GM19395 (cell line): ENCODE data around the gene CREB1.

Source experiments
- ATAC-seq: cut with Tn5 transposase; IDR thresholded peaks from one replicate; pipeline ENCODE4 v1.9.1; 2021; ENCODE audit warnings: mild to moderate bottlenecking, moderate library complexity; ENCODE audit not compliant: unreplicated experiment

Gene CREB1

DNA sequence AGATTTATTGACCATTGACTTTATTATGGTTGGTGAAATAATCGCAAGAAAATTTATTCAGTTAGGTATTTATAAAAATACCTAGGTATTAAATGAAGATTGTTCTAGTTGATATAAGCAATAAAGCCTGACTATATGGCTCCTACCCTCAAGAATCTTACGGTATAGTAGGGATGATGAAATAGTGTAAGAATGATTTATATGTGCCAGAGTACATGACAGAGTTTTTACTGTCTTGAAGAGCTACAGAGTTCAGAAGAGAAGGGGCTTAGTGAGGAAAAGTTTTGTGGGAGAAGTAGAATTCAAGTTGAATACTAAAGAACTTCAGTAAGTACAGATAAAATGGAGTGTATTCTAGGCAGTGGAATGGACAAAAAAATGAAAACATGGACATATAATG is 9.7 kb downstream of the CREB1 start:
- ATAC-seq: no peak

DNA sequence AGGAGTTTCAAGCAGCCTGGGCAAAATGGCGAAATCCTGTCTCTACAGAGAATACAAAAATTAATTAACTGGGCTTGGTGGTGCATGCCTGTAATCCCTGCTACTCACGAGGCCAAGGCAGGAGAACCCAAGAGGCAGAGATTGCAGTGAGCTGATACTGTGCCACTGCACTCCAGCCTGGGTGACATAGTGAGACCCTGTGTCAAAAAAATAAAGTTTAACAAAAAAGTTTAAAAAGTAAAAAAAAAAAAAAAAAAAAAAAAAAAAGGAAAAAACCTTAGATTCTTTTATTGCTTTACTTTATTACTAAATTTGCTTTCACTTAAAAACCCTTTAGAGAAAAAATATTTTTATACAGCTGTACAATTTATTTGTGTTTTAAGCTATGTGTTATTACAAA is 10.7 kb downstream of the CREB1 start:
- ATAC-seq: no peak

DNA sequence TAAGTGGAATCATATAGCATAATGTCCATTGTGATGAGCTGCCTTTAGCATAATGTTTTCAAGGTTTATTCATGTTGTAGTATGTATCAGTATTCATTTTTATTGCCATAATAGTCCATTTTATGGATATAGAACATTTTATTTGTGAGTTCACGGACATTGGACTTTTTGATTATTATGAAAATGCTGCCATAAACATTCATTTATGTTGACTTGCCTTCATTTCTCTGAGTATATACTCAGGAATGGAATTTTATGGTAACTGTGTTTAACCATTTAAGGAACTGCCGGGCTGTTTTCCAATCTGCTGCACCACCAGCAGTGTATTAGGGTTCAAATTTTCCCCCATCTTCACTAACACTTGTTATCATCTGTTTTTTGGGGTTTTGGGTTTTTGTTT is 12.2 kb downstream of the CREB1 start:
- ATAC-seq: no peak

DNA sequence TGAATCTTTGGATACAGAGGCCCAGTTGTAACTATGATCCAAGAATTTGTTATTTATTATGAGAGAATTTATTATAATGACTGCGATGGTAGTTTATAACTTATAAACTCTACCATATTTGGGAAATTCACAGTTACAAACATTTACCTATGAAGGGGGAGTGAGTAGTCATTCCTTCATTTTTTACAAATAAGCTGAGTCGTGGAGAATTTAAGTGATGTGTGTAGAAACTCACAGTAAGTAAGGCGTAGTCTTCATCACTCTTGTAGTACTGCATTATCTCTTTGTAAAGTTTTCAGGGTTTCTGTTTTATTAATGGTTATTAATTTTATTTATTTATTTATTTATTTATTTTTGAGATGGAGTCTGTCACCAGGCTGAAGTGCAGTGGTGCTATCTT is 13.5 kb downstream of the CREB1 start:
- ATAC-seq: no peak

DNA sequence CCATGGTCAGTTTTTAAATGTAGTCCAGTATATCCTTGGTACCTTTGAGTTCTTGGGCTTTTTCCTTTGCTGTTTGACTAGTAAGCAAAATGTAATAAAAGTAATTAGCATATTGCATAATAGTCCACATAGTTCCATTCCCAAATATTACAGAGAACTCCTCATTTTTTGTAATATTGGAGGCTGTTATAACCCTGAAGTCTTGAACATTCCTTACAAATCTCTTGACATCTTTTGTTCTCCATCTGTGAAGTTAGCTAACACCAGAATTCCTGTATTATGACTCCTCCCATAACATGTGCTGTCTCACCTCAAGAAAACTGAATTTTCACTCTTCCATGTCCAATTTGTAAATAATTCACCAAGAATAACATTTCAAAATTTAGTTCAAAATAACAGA is 17.1 kb downstream of the CREB1 start:
- ATAC-seq: no peak

DNA sequence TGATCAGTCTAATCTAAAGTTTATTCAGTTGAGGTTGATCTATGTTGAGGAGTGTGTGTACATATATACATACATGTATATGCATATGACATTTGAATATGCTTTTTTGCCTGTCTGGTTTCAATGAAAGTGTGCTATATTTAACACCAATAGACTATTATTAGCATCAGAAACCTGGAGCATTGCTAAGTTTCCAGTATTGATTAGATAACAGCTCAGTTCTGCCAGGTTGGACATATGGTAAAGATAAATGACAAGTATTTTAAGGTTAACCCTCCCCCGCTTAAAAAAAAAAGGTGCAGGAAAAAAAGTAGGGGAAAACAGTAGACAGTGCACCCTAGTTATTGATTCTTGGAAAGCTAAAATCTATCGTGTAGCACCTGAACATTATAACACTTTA is 19.4 kb downstream of the CREB1 start:
- ATAC-seq: no peak

DNA sequence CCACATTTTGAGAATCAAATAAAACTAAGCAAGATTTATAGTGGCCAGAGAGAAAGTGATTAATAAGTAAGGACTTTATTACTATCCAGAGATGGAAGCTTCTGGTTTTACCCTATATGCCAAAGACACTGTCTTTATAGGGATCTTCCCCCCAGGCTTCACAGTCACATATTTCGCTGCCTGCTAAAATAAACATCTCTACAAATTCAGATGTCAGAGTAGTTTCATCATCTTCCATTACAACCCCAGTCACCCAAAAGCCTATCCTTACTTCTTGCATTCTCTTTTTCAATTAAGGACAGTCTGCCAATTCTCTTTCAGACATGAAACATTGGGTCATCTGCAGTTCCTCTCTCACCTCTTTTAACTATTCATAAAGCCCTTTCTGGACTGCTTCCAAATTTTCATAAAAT is 28.3 kb downstream of the CREB1 start:
- ATAC-seq: no peak

DNA sequence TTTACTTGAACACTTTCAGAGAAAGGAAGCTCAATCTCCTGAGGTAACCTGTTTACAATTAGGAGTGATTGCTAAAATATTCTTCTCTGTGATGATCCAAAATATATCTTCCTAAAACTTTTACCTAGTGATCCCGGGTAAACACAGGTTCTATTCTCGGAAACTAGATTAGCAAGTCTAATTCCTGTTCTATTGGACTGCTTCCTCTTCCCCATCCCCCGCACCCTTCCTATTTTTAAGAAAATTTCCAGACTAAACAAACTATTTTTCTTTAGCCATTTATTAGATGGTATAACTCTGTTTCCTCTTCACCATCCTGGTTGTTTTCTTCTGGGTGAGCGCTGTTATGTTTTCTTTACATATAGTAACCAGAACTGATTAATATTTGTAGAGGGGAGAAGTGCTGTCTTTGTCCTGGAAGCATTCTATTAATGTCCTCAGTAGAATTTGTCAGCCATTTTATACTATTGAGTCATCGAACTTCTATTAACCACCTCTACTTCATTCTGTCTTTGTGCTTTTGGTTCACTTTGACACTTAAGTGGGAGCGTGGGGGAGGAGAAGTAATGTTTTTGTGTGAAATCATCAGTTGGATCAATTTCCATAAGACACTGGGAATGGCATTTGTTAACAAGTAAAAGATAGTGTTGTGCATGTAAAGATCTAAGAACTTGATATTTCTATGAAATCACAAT is 31.8 kb downstream of the CREB1 start:
- ATAC-seq: no peak

DNA sequence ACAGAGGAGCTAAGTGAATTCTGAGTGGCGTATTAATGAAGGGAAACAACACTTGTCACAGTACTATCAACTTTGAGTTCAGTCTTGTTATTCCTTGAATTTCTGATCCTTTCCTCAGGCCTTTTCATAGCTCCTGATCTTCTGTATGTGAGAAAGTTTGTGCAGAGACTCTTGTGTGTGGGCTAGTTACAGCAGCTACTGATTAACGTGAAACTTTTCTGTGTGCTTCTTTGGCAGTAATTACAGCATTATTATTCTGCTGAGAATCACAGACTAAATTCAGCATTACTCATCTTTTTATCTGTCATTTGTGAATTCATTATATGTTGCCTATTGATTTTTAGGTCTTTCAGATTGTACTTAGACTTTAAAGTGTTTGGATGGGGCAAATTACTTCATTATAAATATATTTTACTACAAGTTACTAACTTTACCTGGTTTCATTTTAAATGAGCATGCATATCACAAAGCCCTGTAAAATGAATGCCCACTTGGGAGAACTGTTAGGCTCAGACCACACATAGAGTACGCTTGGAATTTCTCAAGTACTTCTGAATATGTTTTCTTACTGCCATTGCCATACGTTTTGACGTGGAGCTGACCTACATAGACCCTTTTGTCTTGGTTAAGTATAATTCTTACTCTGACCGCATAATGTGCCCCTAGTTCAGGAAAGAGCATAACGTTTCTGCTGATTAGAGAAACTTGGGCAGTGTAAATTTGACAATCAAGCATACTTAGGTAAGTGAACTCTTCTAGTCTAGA is 36.2 kb downstream of the CREB1 start:
- no peak for ATAC-seq

DNA sequence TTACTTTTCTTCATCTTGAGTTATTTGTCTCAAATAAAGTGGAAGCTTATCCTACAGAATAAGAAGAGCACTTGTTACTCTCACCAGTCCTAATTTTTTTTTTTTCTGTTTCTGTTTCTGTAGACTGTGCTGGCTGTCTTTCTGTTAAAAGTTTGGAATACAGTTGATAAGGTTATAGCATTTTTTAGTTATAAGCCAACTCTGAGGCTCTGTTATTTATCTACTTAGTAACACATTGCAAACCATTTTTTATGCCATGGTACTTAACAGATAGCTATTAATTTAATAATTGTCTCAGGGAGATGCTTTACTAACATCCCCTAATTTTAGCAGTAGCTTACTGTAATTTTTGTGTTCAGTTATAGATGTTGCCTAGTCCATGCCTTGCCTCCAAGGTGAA is 37.9 kb downstream of the CREB1 start:
- no peak for ATAC-seq

DNA sequence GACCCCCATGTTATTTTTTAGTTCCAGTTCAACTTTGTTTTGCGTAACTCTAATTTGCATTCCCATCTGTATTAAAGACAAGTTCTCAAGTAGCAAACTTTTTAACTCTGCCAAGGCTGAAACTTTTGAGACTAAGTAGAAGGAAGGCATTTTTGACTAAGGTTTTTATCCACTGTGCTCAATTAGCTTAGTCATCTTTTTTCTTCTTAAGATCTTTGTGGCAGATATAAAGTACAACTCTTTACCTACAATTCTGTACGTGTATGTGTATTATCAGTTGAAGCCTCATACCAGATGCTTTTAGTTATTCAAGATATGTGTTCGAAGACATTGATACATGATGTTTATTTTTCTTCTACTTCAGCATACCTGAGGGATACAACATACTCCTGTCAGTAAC is 41.6 kb downstream of the CREB1 start:
- ATAC-seq: no peak

DNA sequence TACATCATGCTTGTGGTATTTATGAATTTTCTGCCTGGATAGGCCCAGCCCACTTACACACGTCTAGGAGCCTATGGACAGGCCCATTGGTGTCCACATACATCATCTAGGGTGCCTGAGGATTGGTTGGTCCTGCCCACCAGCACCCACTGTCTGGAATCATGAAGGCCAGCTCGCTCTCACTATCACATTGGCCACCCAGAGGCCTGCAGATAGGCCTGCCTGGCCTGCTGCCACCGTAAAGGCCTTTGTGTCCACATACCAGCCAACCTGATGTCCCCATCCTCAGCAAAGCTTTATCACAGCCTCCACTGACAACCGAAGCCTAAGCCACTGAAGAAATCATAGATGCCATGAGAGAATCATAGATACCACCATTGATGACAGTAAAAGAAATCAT is 55.2 kb downstream of the CREB1 start:
- no peak for ATAC-seq

DNA sequence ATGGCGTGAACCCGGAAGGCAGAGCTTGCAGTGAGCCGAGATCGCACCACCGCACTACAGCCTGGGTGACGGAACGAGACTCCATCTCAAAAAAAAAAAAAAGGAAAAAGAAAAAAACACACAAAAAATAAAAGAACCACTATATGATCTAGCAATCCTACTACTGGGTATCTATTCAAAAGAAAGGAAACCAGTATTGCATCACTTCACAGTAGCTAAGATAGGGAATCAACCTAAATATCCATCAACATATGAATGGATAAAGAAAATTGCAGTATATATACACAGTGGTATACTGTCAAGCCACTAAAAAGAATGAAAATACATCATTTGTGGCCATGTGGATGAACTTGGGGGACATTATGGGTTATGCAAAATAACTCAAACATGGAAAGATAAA is 57.5 kb downstream of the CREB1 start:
- no peak for ATAC-seq

DNA sequence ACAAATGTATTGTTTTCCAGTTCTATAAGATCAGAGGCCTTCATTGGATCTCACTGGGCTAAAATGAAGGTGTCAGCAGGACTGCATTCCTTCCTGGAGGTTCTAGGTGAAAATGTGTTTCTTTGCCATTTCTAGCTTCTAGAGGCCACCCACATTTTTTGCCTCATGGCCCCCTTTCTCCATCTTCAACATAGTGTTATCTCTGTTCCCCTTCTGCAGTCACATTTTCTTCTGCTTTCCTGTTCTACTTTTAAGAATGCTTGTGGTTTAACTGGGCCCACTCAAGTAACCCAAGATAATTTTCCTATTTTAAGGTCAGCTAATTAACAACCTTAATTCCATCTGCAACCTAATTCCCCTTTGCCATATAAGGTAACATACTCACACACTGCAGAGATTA is 59.4 kb downstream of the CREB1 start:
- no peak for ATAC-seq

DNA sequence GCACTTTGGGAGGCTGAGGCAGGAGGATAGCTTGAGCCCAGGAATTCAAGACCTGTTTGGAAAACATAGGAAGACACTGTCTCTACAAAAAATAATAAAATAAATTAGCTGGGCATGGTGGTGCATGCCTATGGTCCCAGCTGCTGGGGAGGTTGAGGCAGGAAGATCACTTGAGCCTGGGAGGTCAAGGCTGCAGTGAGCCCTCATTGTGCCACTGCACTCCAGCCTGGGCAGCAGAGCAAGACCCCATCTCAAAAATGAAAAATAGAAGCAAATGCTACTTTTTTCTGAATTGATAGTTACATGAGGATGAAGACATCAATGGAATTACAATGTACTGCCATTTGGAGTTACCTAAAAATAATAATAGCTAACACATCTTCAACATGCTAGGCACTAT is 63.5 kb downstream of the CREB1 start:
- no peak for ATAC-seq

DNA sequence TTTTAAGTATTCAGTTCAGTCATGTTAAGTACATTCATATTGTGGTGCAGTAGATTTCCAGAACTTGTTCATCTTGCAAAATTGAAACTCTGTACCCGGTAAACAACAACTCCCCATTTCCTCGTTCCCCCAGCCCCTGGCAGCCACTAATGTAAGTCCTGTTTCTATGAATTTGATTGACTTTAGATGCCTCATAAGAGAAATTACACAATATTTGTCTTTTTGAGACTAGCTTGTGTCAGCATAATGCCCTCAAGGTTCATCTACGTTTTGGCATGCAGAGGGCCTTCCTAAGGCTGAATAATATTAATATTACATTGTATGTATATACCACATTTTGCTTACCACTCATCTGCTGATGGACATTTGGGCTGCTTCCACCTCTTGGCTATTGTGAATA is 64.5 kb downstream of the CREB1 start:
- no peak for ATAC-seq

DNA sequence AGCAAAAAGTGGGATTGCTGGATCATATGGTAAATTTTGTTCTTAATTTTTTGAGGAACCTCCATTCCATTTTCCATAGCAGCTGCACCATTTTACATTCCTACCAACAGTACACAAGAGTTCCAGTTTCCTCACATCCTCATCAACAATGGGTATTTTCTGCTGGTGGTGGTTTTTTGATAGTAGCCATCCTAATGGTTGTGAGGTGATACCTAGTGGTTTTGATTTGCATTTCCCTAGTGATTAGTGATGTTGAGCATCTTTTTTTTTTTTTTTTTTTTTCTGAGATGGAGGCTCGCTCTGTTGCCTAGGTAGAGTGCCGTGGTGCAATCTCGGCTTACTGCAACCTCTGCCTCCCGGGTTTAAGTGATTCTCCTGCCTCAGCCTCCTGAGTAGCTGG is 65.0 kb downstream of the CREB1 start:
- no peak for ATAC-seq

DNA sequence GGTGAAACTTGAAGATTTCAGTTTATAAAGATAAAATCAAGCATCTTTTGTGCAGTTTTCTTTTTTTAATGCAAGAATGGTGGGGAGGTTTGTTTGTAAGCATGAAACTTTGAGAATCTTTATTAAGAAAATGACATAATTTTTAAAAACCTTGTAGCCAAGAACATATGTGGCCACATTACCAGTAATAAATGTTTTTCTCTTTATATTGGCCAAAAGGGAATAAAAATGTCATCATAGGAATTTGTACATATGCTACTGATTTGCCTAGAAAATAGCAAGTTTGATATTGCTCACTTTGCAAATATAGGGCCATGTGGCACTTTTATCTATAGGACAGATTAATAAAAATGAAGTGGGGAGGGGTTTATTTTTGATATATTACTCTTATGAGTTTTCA is 69.9 kb downstream of the CREB1 start:
- ATAC-seq: no peak

DNA sequence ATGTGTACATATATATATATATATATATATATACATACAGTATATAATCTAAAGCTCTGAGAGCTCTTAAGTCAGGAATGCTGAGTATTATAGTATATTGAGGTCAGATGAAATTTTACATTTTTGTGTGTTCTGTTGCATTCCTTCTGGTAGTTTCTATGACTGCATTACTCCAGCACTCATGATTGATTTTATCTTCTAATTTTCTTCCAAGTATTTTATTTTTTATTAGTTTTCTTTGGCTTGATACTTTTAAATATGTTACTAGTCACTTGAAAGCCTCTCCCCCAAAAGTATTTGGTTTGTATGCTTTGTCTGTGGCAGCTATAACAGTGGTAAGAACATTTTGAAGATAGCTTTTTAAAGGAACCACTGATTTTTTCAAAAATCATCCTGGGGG is 70.5 kb downstream of the CREB1 start:
- ATAC-seq: no peak

DNA sequence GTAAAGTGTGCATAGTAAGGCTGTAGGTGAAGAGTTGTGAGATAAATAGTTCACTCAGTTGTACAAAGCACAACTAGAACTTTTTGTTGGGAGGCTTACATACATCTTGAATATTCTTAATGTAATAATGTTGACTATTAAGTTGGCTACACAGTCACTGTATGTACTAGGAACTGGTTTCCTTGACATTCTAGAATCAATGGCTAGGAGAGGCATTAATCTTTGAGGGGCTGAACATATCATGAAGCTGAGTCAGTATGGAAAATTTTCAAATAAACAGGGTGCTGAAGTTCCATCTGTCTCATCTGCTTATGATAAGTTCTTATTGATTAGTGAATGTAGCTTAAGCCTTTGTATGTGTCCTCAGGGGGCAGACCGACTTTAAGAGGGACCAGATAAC is 72.0 kb downstream of the CREB1 start:
- ATAC-seq: no peak

DNA sequence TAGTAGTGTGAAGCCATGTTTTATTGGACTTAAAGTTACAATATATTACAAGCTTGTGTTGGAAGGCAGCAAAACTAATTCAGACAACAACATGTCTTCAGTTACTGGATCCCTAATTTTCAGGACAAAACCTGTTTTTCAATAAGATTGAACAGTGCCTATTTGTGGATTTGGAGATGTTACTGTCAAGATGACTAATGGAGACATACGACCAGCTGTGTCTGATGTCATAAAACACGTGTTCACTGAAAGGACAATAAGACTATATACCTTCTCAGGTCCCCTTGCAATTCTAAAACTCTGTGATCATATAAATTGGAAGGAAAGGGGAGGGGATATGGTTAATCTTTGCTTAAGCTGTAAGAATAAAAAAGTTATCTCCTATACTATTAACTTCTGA is 73.7 kb downstream of the CREB1 start:
- no peak for ATAC-seq

DNA sequence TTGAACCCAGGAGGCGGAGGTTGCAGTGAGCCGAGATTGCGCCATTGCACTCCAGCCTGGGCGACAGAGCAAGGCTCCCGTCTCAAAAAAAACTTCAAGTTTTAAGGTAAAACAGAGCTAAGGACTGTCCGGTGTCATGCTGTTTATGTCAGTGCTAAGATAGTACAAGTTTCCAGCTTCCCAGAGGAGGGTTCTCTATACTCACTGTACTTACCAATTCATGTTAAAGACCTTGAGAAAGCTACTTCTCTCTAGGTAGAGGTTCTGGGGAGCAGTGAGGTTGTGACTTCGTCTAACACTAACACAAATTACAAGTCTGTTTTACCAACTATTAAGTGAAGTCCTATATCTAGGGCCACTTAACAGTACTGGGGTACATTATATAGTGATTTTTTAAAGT is 76.6 kb downstream of the CREB1 start:
- no peak for ATAC-seq

DNA sequence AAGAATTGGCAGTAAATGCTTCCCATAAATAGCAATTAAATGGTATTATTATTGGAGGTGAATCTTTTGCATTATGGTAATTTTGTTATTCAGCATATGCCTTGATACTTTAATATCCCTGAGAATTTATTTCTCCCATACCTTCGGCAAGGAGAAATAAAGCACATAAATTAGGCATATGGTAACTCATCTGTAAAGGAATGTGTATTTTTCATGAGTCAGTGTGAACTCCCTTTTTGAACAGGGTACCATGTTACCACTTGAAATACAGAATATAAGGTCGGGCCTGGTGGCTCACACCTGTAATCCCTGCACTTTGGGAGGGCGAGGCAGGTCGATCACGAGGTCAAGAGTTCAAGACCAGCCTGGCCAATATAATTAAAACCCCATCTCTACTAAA is 77.1 kb downstream of the CREB1 start:
- ATAC-seq: no peak
